Posterior vena cava (tissue), 2 donors: ENCODE results near the gene LY9. TPM values are rescaled to one million over a fixed set of nuclear protein-coding genes. Genes with fewer than 3 reads are reported as not detected.
"Not testable (repeated sequence)": the region's sequence is repeated elsewhere in the genome, so short reads cannot be mapped to it uniquely, and the experiment has no call there.

Source experiments
- DNase-seq: peaks from one replicate; pipeline ENCODE4 v3.0.0-alpha.2; 2020; ENCODE audit warnings: low spot score
- intact Hi-C, 2 donors: fragments of 100-400 bp; cut with DNase I; formaldehyde crosslinking; loops; one replicate each; pipeline versions ENCODE4 v1.14.1 to v1.14.2; 2022 to 2023
- total RNA-seq, 2 donors: library from RNA; stranded (reverse); fragmentation: NEBNext Ultra II Directional; extraction: Animal tissue kit (Norgen Biotek cat#: 25700); gene quantifications; one replicate each; pipeline ENCODE4 v1.2.1, GENCODE V29; 2021
- donor health status: DM: yes; HTN: yes; CAD: no.
- donor health status: DM: yes; HTN: yes; CAD: no.

LY9 gene
- total RNA-seq, 2 donors from 2014 or later, result 0.32 to 0.52 TPM

DNA sequence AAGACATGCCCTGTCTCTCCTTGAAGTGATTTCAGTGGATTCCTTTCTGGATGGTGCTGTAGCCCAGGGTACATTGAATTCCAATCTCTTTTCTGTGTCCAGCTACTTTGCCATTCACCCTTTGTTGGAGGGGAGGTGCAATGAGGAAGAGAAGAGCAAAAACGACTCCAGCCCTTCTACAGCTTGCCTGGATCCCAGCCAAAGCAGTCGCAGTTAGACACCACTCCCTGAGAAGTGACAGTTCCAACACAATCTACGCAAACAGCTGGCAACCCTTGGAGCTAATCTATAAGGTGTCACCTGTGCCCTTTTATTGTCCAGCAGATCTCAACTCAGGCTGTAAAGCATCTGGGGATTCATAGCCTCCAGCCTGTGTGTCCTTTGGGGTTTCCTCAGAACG, 62.1 kb downstream of the LY9 start:
- no peak for DNase-seq
- intact Hi-C loops, result no loop called here

GRCh38 chr1:160858507-160858906, 62.5 kb downstream of the LY9 start:
- no peak for DNase-seq

GRCh38 chr1:160859166-160859565, 63.2 kb downstream of the LY9 start:
- intact Hi-C loops, result no loop called here
- no peak for DNase-seq

More at GRCh38 chr1:160858507-160858906, 62.5 kb downstream of the LY9 start:
- intact Hi-C loops, result no loop called here

- intact Hi-C loops, result no loop called here
- DNase-seq, result no peak
These were observed 65.0 kb downstream of the LY9 start for GRCh38 chr1:160860840-160861505.

- DNase-seq, result peak; percentile 74
These were observed 66.5 kb downstream of the LY9 start, which contains the start of gene CD244 for GRCh38 chr1:160862203-160863060. TSS of gene CD244 (minus strand) at chr1:160862887. CDS start at chr1:160862677, 210 bp downstream.

GRCh38 chr1:160863061-160863773, 67.2 kb downstream of the LY9 start:
- DNase-seq, result no peak
- intact Hi-C loops, result no loop called here

More at GRCh38 chr1:160862203-160863060, 66.5 kb downstream of the LY9 start, which contains the start of gene CD244:
- intact Hi-C loops, result no loop called here

DNA sequence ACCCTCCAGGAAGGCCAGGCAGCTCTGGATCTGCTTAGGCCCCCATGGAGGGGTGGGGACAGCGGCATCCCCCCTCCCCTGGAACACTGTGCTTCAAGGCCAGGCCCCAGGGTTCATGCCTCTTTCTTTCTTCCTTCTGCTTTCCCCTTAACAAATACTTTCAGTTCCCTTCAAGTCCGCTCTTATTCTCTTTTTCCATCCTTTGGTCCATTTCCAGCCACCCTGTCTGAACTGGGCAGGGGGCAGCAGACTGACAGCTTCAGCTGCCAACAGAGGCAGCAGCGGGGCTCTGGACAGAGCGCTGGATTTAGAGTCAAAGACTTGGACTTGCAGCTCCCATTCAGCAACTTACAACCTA, 67.8 kb downstream of the LY9 start:
- intact Hi-C loops, result no loop called here
- no peak for DNase-seq

DNA sequence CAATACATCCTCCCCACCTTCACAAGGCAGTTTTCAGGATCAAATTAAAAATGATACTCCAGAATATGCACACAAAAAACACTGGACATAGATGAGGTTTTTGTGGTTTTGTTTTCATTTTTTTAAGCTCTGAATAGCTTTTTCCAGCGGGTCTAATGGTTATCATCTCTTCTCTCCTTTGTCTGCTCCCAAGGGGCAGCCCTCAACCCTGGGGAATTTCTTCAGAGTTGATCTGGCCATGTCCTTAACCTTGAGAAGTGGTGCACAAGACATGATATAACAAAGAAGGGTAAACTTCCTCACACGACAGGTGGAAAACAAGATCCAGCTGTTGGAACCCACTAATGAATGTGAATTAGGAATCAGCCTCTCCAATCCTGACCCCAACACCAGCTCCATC, 68.2 kb downstream of the LY9 start:
- DNase-seq, result no peak
- intact Hi-C loops, result no loop called here

- no peak for DNase-seq
- intact Hi-C loops, result no loop called here
These were observed 69.4 kb downstream of the LY9 start for GRCh38 chr1:160865337-160865736.

GRCh38 chr1:160866001-160866694, 70.2 kb downstream of the LY9 start:
- no peak for DNase-seq
- intact Hi-C loops, result no loop called here

GRCh38 chr1:160866695-160867260, 70.8 kb downstream of the LY9 start:
- intact Hi-C loops, result no loop called here
- DNase-seq, result no peak

- intact Hi-C loops, DNase-seq: not testable (repeated sequence)
These were observed 71.7 kb downstream of the LY9 start for GRCh38 chr1:160867651-160868050.

GRCh38 chr1:160868141-160868540, 72.2 kb downstream of the LY9 start:
- no peak for DNase-seq
- intact Hi-C loops, result no loop called here

DNA sequence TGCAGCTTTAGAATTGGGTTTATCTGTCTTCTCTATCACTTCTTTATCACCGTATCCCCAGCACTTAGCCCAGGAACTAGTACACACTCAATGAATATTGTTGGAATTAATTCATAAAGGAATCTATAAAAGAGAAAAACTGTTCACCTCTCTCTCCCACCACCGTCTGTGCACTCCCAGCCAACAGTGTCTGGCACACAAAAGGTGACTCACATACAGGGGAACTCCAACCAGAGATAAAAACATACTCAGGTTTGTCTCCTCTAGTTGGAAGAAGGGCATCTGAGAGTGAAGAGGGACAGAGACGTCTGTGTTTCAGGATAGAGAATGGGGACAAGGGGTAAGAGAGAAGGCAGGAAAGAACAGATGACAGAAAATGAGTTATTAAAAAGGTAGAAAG, 79.0 kb downstream of the LY9 start:
- intact Hi-C loops, result no loop called here
- no peak for DNase-seq

GRCh38 chr1:160875591-160875990, 79.6 kb downstream of the LY9 start:
- intact Hi-C loops, DNase-seq: not testable (repeated sequence)

- no peak for DNase-seq
- intact Hi-C loops, result no loop called here
These were observed 80.3 kb downstream of the LY9 start for GRCh38 chr1:160876311-160876710.

DNA sequence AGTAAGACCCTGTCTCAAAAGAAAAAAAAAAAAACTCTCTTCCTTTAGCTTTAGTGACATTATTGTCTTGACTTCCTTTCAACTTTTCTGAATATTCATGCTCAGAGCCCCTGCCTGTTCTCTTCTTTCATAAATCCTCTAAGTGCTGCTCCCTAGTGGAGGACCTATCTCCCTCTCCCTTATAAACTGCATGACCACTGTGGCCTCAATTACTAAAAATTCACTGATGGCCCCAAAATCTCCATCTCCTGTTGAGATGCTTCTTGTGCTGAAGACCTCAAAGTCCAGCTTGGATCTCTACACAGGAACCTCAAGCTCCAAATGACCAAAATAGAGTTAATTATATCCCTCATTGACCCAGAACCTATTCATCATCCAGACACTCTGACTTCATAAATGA, 81.2 kb downstream of the LY9 start:
- no peak for DNase-seq
- intact Hi-C loops, result no loop called here
